C4-2B (cell line): ENCODE data around the gene CLIP3.
"Not testable (repeated sequence)": the region's sequence is repeated elsewhere in the genome, so short reads cannot be mapped to it uniquely, and the experiment has no call there.

Source experiments
- H3K27ac ChIP-seq: fragments of 450-650 bp; 2 replicates; pipeline ENCODE4 v1.5.1; 2017
- CTCF ChIP-seq: fragments of 450-650 bp; conservative IDR thresholded peaks from 2 replicates; pipeline ENCODE4 v1.5.1; 2017; ENCODE audit warnings: mild to moderate bottlenecking
- ZFX ChIP-seq: fragments of 450-650 bp; IDR thresholded peaks from 2 replicates; pipeline ENCODE4 v1.6.1; 2017

The CLIP3 gene

GRCh38 chr19:36041831-36042230, 9.2 kb upstream of the CLIP3 start:
- H3K27ac ChIP-seq = no peak overlapping the region
- TF ChIP-seq CTCF (no peak), ZFX (no peak)

GRCh38 chr19:36041092-36041491, 8.4 kb upstream of the CLIP3 start:
- not testable (repeated sequence) for H3K27ac ChIP-seq

GRCh38 chr19:36040495-36040894, 7.8 kb upstream of the CLIP3 start:
- no peak overlapping the region for H3K27ac ChIP-seq
- TF ChIP-seq ZFX (no peak), CTCF (no peak)

- no peak for TF ChIP-seq ZFX
- TF ChIP-seq CTCF = no peak
- no peak overlapping the region for H3K27ac ChIP-seq
Measured at GRCh38 chr19:36031308-36031707, 1.4 kb downstream of the CLIP3 start.

- no peak overlapping the region for H3K27ac ChIP-seq
- no peak for TF ChIP-seq CTCF
- no peak for TF ChIP-seq ZFX
Measured at GRCh38 chr19:36030264-36031148, 2.2 kb downstream of the CLIP3 start.

- no peak overlapping the region for H3K27ac ChIP-seq
- TF ChIP-seq CTCF (no peak), ZFX (no peak)
Measured at GRCh38 chr19:36028313-36029041, 4.2 kb downstream of the CLIP3 start.

- TF ChIP-seq ZFX = no peak
- no peak for TF ChIP-seq CTCF
- no peak overlapping the region for H3K27ac ChIP-seq
Measured at GRCh38 chr19:36027696-36028095, 5.0 kb downstream of the CLIP3 start.
